ENCODE measurements around the gene PLD3. TPM values are rescaled to one million over a fixed set of nuclear protein-coding genes. Genes with fewer than 3 reads are reported as not detected.

PLD3 gene
- total and polyA plus RNA-seq, 4 donors, result 205 to 407 (median 238) TPM

DNA sequence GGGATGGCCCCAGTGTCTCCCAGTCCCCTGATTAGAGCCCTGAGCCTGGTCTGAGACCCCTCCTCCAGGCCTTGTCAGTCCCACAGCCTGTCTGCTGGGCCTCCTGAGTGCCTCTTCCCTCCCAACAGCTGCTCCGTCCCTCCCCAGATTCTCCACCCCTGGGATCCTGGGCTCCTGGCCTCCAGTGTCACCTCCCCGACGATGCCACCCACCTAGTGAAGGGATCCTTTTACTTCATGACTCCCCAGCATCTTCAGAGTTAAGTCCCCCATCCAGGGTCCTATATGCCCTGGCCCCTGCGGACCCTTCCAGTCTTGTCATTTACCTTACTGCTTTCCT lies 69.1 kb downstream of the PLD3 start:
- no peak for ATAC-seq (ENCODE audit: insufficient read depth, low FRiP score)
- DNase-seq, result no peak
- WGBS, 2 donors, result 60 to 67% methylated on average over 4 of the region's 4 CpGs
- Histone ChIP-seq H3K9me3 (ENCODE audit: control insufficient read depth in 4 of 4, insufficient read depth in 3 of 4, low read length in 3 of 4) (no peaks in the 10 kb centered on the region), H3K4me1 (ENCODE audit: control insufficient read depth in 5 of 5, insufficient read depth in 5 of 5, low read length in 5 of 5) (peaks cover 2 to 33% (median 9%) of the 10 kb centered on the region in 5 donors), H3K27me3 (ENCODE audit: control insufficient read depth in 3 of 3, insufficient read depth in 3 of 3, low read length in 2 of 3) (no peaks in the 10 kb centered on the region), H3K4me3 (no peak overlapping the region), H3K9ac (ENCODE audit: insufficient read depth in 1 of 2, low read length in 2 of 2) (no peak overlapping the region), H3K36me3 (ENCODE audit: control insufficient read depth in 4 of 4, insufficient read depth in 4 of 4, low read length in 4 of 4) (peaks cover 2 to 4% (median 3%) of the 10 kb centered on the region in 4 donors), H3K27ac (ENCODE audit: low read depth in 1 of 2, low read length in 1 of 2) (peak overlapping the region; percentile 74 to 87)
- TF ChIP-seq, protein P1, sequence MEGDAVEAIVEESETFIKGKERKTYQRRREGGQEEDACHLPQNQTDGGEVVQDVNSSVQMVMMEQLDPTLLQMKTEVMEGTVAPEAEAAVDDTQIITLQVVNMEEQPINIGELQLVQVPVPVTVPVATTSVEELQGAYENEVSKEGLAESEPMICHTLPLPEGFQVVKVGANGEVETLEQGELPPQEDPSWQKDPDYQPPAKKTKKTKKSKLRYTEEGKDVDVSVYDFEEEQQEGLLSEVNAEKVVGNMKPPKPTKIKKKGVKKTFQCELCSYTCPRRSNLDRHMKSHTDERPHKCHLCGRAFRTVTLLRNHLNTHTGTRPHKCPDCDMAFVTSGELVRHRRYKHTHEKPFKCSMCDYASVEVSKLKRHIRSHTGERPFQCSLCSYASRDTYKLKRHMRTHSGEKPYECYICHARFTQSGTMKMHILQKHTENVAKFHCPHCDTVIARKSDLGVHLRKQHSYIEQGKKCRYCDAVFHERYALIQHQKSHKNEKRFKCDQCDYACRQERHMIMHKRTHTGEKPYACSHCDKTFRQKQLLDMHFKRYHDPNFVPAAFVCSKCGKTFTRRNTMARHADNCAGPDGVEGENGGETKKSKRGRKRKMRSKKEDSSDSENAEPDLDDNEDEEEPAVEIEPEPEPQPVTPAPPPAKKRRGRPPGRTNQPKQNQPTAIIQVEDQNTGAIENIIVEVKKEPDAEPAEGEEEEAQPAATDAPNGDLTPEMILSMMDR (IDR thresholded peaks at IDR 0.05; ENCODE audit: control extremely low read depth, extremely low read depth), result no peak

DNA sequence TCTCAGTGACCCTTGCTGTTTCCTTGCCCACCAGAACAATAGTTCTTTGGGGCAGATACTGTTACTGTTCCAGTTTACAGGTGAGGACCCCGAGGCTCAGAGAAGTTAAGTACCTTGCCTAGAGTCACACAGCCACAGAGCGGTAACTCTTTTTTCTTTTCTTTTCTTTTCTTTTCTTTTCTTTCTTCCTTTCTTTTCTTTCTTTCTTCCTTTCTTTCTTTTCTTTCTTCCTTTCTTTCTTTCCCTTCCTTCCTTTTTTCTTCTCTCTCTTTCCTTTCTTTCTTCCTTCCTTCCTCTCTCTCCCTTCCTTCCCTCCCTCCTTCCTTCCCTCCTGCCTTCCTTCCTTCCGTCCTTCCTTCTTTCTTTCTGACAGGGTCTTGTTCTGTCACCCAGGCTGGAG lies 69.5 kb downstream of the PLD3 start:
- no peak for ATAC-seq (ENCODE audit: insufficient read depth, low FRiP score)

DNA sequence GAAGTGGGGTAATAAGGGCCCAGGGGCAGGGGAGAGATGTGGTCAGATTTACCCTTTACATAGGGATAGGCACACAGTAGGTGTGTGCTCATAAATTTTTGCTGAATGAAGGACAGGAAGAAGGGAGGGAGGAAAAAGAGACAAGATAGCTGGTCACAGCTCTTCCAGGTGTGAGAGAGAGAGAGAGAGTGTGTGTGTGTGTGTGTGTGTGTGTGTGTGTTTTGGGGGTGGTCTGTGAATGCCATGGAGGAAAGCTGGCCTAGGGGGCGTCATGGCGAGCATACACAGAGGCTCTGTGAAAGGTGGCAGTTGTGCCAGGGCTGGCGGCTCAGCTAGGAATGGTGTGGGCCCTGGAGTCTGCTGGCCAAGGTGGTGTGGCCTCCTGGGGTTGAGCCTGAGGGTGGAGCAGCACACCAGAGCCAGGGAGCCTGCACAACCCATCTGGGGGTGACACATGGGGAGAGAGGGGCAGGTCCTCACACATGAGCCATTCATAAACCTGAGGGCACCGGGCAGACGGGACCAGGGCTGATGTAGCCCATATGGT lies 70.6 kb downstream of the PLD3 start:
- H3K27ac ChIP-seq (ENCODE audit: low read depth in 1 of 2, low read length in 1 of 2), result peak overlapping the region in 1 of 2 donors; percentile 70

More for the DNA sequence above, 69.5 kb downstream of the PLD3 start:
- Histone ChIP-seq H3K4me3 (no peak overlapping the region), H3K36me3 (ENCODE audit: control insufficient read depth in 4 of 4, insufficient read depth in 4 of 4, low read length in 4 of 4) (peaks cover 5 to 8% (median 7%) of the 10 kb centered on the region in 4 donors), H3K27ac (ENCODE audit: low read depth in 1 of 2, low read length in 1 of 2) (peak overlapping the region; percentile 74 to 87), H3K4me1 (ENCODE audit: control insufficient read depth in 5 of 5, insufficient read depth in 5 of 5, low read length in 5 of 5) (peaks cover 2 to 33% (median 9%) of the 10 kb centered on the region in 5 donors), H3K9me3 (ENCODE audit: control insufficient read depth in 4 of 4, insufficient read depth in 3 of 4, low read length in 3 of 4) (no peaks in the 10 kb centered on the region), H3K9ac (ENCODE audit: insufficient read depth in 1 of 2, low read length in 2 of 2) (no peak overlapping the region), H3K27me3 (ENCODE audit: control insufficient read depth in 3 of 3, insufficient read depth in 3 of 3, low read length in 2 of 3) (no peaks in the 10 kb centered on the region)
- no peak for DNase-seq
- 75 to 78% methylated on average over 3 of the region's 3 CpGs for WGBS, 2 donors
- TF ChIP-seq, protein P1 (IDR thresholded peaks at IDR 0.05; ENCODE audit: control extremely low read depth, extremely low read depth), result no peak

More for the DNA sequence above, 70.6 kb downstream of the PLD3 start:
- Histone ChIP-seq H3K9me3 (ENCODE audit: control insufficient read depth in 4 of 4, insufficient read depth in 3 of 4, low read length in 3 of 4) (no peaks in the 10 kb centered on the region), H3K9ac (ENCODE audit: insufficient read depth in 1 of 2, low read length in 2 of 2) (no peak overlapping the region), H3K27me3 (ENCODE audit: control insufficient read depth in 3 of 3, insufficient read depth in 3 of 3, low read length in 2 of 3) (no peaks in the 10 kb centered on the region), H3K36me3 (ENCODE audit: control insufficient read depth in 4 of 4, insufficient read depth in 4 of 4, low read length in 4 of 4) (peaks cover 5 to 11% (median 9%) of the 10 kb centered on the region in 4 donors), H3K4me1 (ENCODE audit: control insufficient read depth in 5 of 5, insufficient read depth in 5 of 5, low read length in 5 of 5) (peaks cover 2 to 26% (median 5%) of the 10 kb centered on the region in 5 donors), H3K4me3 (no peak overlapping the region)
- 66 to 81% methylated on average over 5 of the region's 5 CpGs for WGBS, 2 donors
- ATAC-seq (ENCODE audit: insufficient read depth, low FRiP score), result no peak
- TF ChIP-seq, protein P1 (IDR thresholded peaks at IDR 0.05; ENCODE audit: control extremely low read depth, extremely low read depth), result no peak
- DNase-seq, result no peak
